AG08396 (cell line): ENCODE measurements around the gene SLC2A11.
"Not testable (repeated sequence)": the region's sequence is repeated elsewhere in the genome, so short reads cannot be mapped to it uniquely, and the experiment has no call there.

Source experiments
- DNase-seq: peaks from one replicate; pipeline ENCODE4 v3.0.0; 2012; ENCODE audit warnings: low spot score, mixed read lengths

The SLC2A11 gene

DNA sequence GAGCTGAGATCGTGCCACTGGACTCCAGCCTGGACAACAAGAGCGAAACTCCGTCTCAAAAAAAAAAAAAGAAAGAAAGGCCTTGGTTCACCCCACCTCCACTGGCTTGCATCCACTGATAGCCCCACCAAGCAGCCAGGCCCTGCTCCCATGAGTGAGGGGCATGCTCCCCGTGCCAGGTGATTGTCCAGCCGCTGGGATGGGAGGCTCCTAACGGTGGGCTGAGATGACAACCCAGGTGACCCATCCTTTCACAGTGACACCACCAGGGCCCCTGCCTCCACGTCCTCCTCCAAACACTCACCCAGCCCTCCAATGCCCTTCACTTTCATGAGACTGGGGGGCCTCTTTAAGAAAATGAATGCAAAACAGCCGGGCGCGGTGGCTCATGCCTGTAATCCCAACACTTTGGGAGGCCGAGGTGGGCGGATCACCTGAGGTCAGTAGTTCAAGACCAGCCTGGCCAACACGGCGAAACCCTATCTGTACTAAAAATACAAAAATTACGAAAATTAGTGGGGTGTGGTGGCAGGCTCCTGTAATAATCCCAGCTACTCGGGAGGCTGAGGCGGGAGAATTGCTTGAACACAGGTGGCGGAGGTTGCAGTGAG lies 10.3 kb upstream of the SLC2A11 start:
- DNase-seq, result no peak

DNA sequence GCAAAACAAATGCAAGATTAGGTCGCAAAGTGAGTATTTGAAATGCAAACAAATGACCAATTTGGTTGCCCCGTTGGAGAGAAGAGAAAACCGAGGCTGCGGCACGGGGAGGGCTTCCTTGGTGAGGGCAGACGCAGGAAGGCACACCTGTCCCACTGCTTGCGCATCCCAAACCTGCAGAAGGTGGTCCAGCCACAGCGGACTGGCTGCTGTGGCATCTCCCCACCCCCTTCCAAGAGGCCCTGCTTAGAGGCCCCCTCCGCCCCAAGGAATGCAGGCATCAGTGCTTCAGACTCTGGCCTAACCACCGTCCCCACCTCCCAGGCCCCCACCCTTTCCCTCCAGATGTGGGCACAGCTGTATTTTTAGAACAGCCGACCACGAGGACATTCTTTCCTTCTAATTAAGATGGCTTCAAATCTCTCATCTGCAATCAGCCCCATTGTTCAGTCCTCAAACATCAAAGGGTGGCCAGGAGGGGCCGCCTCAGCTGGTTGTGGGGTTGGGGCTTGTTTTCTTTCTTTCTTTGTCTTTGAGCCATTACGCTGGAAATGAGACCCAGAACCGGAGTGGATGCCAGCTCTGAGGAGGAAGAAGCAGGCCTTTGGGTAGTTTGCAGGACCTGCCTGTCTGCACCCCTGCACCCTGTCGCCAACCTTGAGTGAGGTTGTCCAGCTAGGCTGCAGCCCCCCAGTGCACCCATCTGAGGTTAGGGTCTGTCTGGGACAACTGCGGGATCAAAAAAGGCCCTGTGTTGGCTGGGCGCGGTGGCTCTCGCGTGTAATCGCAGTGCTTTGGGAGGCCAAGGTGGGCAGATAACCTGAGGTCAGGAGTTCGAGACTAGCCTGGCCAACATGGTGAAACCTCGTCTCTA lies 9.4 kb upstream of the SLC2A11 start:
- DNase-seq, result no peak

DNA sequence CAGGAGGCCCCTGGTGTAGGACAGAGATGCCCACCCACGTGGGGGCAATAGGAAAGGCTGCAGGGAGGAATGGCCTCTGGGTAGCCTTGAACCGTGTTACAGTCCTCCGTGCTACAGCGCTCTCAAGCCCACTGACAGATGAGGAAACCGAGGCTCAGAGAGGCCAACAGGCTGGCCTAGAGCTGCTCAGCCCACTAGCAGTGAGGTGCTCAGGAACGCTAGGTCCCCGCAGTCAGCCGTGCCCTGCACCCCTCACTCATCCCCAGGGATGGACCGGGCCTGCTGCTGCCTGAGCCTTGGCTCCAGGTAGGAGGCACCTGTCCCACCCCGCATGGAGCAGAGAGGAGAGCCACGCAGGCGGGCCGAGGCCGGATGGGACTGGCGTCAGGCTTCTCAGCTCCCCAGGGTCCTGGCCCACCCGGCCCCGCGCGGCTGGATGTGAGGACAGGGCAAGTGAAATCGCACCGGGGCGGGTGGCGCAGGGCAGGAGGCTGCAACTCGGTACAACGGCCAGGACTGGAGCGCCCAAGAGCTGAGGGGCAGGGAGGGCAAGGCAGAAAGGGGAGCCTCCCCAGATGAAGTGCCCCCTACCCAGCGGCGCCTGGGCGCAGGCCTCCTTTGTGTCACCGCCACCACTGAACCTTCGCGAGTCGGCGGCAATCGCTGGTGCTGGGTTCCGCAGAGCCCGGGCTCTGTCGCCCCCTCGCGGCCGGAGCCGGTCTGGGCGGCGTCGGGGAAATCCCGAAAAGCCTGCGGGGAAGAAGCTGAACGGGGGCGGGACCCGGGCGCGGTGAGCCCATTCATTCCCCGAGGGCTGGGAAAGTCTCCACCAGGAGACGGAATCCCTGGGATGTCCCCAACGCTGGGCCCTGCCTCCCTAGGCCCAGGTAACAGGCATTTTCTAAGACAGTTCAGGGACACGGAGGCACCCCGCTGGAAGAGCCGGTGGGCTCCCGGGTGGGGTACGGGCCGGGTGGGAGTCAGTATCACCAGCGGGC lies 8.4 kb upstream of the SLC2A11 start:
- DNase-seq, result peak; percentile 93

DNA sequence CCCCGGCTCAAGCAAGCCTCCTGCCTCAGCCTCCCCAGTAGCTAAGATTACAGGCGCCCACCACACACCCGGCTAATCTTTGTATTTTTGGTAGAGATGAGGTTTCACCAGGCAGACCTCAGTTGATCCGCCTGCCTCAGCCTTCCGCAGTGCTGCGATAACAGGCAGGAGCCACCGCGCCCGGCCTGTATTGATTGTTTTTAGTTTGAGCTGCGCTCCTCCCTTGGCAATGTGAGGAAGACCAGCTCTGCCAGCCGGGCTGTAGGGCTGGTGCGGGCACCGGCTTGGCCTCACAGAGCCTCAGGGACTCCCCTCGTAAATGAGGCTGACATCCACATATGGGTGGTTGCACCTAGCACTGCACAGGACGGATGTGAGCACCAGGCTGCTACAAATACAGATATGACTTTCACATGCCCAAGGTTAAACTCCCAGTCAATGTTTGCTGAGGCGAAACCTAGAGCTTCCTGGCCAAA lies 7.5 kb upstream of the SLC2A11 start:
- DNase-seq, result no peak

DNA sequence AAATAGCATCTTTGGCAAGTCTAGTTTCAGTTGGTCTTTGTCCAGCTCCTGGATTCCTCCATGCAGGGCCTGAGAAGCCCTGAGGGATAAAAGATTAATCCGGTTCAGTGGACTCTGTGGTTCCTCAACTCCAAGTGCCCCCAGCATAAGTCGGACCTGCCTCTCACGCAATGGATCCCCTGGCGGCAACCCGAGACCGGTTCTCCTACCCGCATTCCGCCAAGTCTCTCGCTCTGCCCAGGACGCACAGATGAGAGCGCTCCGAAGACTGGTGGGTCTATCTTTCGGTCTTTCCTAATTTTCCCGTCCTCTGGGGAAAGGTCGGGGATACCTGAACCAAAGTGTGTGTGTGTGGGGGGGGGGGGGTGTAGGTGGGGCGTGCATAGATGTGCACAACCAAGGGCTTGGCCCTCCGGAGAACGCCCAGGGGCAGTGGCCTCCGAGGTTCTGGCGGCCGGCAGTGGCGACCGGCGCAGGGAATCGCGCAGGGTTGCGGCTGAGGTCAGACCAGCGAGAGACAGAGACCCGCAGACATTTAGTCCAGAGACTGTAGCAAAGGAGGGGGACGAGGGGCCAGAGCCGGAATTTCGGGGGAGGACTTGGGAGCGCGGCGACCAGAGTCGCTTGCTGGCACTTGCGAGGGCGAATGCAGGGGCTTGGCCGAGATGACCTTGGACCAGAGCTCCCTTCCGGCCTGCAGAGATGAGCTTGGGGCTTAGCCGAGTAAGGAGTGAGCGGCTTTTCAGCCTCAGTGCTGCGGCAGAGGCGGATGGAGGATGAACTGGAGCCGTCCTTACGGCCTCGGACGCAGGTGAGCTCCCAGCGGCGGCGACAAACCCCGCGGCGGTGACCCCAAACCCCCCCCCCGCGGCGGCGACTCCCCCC lies 712 bp upstream of the SLC2A11 start:
- peak; percentile 61 for DNase-seq

DNA sequence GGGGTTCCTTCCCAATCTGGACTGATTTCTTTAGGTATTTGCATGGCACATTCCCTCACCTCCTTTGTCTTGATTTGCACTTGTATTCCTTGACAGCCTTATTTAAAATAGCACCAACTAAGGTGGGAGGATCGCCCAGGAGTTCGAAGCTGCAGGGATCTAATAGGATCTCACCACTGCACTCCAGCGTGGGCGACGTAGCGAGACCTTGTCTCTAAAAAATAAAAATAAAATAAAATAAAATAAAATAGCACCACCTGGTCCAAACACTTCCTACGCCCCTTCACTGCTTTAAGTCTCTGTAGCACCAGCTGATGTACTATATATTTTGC lies 775 bp downstream of the SLC2A11 start:
- DNase-seq, result no peak

DNA sequence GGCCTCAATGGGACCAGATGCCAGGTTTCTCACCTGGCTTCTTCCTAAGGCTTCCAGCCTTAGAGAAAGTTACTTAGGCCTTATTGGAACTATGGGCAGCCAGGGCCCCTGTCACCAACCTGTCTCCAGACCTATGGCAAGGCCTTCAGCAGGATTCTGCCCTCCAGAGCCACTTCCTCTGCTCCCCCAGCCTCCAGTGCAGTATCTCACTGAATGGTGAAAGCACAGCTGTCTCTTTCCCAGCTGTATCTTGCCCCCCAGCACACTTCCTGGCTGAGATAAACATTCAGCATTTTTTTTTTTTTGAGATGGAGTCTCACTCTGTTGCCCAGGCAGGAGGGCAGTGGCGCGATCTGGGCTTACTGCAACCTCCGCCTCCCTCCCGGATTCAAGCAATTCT lies 1.5 kb downstream of the SLC2A11 start:
- no peak for DNase-seq

DNA sequence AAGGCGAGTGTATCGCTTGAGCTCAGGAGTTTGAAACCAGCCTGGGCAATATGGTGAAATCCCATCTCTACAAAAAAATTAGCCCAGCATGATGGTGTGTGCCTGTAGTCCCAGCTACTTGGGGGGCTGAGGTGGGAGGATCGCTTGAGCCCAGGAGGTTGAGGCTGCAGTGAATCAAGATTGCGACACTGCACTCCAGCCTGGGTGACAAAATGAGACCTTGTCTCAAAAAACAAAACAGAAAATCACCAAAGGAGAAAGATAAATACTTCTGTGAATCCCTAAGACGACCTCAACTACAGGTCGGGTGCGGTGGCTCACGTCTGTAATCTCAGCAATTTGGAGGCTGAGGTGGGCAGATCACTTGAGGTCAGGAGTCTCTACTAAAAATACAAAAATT lies 2.5 kb downstream of the SLC2A11 start:
- not testable (repeated sequence) for DNase-seq

DNA sequence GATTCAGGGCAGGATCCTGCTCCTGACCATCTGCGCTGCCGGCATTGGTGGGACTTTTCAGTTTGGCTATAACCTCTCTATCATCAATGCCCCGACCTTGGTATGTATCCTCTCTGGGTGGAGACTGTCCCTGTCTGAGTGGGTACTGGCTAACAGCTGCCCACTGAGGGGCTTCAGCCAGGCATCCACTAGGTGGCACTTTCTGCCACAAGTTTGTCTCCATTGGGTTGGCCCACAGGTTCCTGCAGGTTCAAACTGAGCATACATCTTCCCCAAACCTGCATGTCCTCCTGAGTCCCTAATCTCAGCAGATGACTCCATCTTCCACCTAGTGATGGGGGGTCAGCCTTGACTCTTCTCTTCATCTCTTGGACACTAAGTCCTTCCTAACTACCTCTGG lies 4.4 kb downstream of the SLC2A11 start:
- peak; percentile 50 for DNase-seq

DNA sequence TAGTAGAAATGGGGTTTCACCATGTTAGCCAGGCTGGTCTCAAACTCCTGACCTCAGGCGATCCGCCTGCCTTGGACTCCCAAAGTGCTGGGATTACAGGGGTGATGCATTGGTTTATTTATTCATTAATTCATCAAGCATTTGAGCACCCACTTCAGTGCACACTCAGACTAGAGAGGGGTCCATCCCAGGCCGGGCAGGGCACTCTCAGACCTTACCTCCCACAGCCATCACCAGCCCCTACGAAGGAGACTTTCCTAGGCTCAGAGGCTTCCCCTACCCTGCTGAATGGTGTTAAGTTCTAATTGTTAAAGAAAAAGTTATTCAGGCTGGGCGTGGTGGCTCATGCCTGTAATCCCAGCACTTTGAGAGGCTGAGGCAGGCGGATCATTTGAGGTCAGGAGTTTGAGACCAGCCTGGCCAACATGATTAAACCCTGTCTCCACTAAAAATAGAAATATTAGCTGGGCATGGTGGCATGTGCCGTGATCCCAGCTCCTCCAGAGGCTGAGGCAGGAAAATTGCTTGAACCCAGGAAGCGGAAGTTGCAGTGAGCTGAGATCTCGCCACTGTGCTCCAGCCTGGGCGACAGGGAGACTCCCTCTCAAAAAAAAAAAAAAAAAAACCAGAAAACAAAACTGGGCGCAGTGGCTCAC lies 7.0 kb downstream of the SLC2A11 start:
- not testable (repeated sequence) for DNase-seq

DNA sequence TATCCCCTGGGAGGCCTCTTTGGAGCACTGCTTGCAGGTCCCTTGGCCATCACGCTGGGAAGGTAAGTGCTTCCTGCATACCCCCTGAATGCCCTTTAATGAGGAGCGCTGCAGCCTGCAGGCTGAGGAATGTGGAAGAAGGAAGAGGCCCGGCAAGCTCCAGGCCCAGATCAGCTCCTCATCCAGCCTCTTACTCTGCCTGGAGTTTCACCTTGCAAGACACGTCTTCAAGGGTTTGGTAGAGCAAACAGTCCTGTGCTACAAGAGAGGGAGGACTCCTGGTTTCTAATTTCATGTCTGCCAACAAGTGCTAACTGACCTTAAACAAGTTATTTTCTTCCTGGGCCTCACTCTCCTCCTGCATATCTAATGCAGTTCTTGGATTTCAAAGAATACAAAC lies 10.9 kb downstream of the SLC2A11 start:
- DNase-seq, result no peak

DNA sequence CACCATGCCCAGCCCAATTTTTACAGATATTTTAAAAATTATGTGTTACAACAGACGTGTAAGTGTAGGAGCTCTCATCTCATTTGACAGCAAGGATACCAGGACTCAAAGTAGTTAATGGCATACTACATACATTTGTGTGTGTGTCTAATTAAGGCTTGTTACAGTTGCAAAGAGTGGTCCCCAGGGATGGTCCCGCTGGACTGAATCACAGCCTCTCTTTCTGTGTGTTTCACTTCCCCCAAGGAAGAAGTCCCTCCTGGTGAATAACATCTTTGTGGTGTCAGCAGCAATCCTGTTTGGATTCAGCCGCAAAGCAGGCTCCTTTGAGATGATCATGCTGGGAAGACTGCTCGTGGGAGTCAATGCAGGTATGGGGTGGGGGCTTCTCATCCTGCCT lies 17.2 kb downstream of the SLC2A11 start:
- DNase-seq, result no peak

DNA sequence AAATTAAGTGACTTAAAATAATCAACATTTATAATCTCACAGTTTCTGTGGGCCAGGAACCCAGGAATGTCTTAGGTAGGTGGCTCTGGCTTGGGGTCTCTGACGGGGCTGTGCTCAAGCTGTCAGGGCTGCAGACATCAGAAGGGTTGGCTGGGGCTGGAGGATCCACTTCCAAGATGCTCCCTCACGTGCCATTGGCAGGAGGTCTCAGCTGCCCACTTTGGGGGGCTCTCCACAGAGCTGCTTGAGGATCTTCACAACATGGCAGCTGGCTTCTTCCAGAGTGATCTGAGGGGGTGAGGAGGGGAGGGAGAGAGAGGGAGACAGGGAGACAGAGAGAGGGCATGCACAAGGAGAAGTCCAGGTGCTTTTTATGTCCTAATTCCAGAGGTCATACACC lies 18.1 kb downstream of the SLC2A11 start:
- no peak for DNase-seq

DNA sequence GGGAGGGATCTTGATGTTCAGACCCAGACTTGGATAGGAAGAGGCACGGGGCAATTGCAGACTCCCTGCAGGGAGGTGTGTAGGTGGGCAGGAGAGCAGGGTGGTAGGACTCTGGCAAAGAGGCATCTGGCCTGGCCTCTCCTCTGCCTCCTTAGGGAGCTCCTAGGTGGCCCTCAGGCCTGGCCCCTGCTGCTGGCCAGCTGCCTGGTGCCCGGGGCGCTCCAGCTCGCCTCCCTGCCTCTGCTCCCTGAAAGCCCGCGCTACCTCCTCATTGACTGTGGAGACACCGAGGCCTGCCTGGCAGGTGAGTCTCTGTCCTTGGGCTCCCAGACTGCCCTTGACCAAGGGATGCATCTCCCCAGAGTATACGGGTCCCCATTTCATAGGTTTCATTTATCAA lies 19.9 kb downstream of the SLC2A11 start:
- no peak for DNase-seq

DNA sequence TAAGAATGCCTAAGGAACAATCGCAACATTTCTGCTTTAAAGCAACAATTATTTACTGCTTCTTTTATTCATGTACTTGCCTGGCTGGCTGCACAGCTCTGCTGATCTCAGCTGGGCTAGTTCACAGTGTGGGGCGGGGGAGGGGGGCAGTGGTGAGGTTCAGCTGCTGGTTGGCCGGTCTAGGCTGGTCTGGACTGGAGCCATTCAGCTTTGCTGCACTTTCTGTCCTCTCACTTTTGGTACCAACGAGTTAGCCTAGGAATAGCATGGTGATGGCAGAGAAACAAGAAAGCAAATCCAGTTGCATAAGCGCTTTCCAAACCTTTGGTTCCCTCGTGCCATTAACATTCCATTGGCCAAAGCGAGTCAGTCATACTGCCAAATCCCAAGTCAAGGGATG lies 20.5 kb downstream of the SLC2A11 start:
- no peak for DNase-seq

DNA sequence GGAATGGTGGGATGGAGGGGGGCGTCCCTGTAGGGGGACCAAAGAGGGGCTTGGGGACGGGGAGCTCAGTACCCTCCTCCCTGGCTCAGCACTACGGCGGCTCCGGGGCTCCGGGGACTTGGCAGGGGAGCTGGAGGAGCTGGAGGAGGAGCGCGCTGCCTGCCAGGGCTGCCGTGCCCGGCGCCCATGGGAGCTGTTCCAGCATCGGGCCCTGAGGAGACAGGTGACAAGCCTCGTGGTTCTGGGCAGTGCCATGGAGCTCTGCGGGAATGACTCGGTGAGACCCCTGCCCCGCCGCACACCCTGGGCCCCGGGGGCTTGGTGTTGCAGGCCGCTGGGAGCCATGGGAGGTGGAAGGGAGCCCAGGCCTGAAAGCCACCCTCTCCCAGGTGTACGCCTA lies 24.7 kb downstream of the SLC2A11 start:
- DNase-seq, result no peak

DNA sequence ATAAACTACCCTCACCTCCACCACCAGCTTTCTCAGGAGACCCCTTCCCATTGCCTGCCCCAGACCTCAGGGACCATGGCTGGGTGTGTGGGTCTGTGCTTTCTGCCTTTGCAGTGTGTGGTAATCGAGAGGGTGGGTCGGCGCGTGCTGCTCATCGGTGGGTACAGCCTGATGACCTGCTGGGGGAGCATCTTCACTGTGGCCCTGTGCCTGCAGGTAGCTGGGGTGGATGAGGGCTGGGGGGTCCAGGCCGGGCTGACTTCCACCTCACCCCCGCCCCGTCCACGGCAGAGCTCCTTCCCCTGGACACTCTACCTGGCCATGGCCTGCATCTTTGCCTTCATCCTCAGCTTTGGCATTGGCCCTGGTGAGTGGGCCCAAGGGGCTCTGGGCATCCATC lies 26.0 kb downstream of the SLC2A11 start:
- no peak for DNase-seq

DNA sequence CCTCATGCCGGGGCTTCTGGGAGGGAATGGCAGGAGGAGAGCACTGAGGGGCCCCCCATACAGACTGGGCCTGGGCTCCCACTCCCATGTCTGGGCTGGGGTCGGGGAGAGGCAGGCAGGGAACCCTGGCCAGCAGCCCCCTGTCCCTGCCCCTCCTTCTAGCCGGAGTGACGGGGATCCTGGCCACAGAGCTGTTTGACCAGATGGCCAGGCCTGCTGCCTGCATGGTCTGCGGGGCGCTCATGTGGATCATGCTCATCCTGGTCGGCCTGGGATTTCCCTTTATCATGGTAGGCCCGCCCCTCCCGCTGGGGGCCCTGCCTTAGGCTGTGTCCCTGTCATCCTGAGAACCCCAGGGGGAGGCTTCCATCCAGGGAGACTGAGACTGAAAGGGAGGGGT lies 26.5 kb downstream of the SLC2A11 start:
- no peak for DNase-seq

DNA sequence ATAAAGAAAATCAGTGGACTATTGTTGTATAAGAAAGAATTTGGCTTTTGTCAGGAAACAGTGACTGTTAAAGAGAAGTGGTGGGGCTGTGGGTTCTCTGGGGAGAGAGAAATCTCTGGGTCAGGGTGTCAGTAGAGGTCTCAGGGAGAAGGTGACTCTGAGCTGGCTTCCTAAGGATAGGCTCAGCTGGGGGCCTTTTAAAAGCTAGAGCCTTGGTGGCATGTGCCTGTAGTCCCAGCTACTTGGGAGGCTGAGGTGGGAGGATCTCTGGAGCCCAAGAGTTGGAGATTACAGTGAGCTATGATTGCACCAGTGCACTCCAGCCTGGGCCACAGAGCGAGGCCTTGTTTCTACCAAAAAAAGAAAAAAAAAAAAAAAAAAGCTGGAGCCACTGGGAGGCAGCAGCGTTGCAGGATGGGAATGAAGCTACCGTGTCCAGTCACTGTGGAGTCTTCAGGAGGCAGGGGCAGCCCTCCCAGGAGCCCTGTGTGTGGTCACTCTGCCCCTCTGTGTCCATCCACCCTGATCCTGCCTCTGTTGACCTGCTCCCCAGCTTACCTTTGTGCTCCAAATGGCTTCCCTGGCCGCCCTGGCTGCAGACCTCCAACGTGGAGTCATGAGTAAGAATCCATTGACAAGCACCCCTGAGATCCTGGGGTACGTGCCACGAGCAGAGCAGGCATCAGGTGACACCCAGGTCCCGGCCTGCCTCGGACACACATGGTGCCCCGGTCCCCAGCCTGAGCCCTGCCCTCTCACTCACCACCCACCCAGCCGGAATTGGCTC lies 31.1 kb downstream of the SLC2A11 start:
- DNase-seq, result peak; percentile 64

DNA sequence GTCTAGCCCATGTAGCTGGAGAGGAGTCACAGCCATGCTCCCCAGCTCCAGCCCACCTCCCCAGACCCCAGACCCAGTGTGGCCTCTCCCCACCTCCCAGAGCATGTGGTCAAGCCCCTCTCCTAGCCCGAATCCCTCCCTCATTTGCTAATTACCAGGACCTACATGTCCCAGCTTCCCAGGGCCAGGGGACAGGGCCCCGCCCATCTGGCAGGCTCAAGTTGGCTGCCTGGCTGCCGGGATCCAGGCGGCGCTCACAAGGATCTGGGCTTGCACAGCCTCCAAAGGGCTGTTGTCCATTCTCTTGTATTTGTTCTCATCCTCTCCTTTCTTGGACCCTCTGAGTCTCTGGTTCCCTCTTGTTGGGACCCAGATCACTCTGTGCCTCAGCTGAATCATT lies 31.9 kb downstream of the SLC2A11 start:
- DNase-seq, result no peak
